SK-N-SH treated with all-trans-retinoic acid at 6 μM for 48 hours (cell line): Measurements from ENCODE around the gene FAM131C.

ENCODE experiments used
- BACH2 ChIP-seq: fragments of 250-450 bp; sonication (Bioruptor Pico); IDR thresholded peaks from 2 replicates; pipeline ENCODE4 v1.9.0; 2021; ENCODE audit warnings: mild to moderate bottlenecking, borderline replicate concordance
- ESRRG ChIP-seq: fragments of 250-450 bp; sonication (Bioruptor Pico); IDR thresholded peaks from 2 replicates; pipeline ENCODE4 v1.6.1; 2021; ENCODE audit warnings: mild to moderate bottlenecking
- GLIS3 ChIP-seq: fragments of 250-450 bp; sonication (Bioruptor Pico); IDR thresholded peaks from 2 replicates; pipeline ENCODE4 v1.5.0; 2020; ENCODE audit warnings: mild to moderate bottlenecking, moderate library complexity
- ISL1 ChIP-seq: fragments of 250-450 bp; sonication (Bioruptor Pico); IDR thresholded peaks from 2 replicates; pipeline ENCODE4 v2.1.2; 2022; ENCODE audit warnings: mild to moderate bottlenecking, moderate library complexity
- OSR1 ChIP-seq: fragments of 250-450 bp; sonication (Bioruptor Pico); IDR thresholded peaks from 2 replicates; pipeline ENCODE4 v1.8.0; 2022; ENCODE audit warnings: moderate library complexity, mild to moderate bottlenecking, inconsistent platforms
- ZFP3 ChIP-seq: fragments of 250-450 bp; sonication (Bioruptor Pico); IDR thresholded peaks from 2 replicates; pipeline ENCODE4 v1.5.0; 2020; ENCODE audit warnings: mild to moderate bottlenecking, moderate library complexity
- ZFP30 ChIP-seq: fragments of 450-650 bp; formaldehyde crosslinking; IDR thresholded peaks from 2 replicates; pipeline ENCODE4 v1.5.0; 2022; ENCODE audit warnings: mild to moderate bottlenecking, moderate library complexity
- ZNF565 ChIP-seq: fragments of 450-650 bp; formaldehyde crosslinking; conservative IDR thresholded peaks from 2 replicates; pipeline ENCODE4 v1.5.0; 2020; ENCODE audit warnings: low read depth, mild to moderate bottlenecking, moderate library complexity

- TF ChIP-seq ZFP3 (CRISPR knock-in tag), result no peak
- no peak for TF ChIP-seq ESRRG
- no peak for TF ChIP-seq GLIS3 (CRISPR knock-in tag)
- TF ChIP-seq ZNF565 (CRISPR knock-in tag), result no peak
- no peak for TF ChIP-seq ZFP30 (CRISPR knock-in tag)
- no peak for TF ChIP-seq ISL1 (CRISPR knock-in tag)
- no peak for TF ChIP-seq OSR1 (CRISPR knock-in tag)
- no peak for TF ChIP-seq BACH2 (CRISPR knock-in tag)
These were observed 42.6 kb upstream of the FAM131C start for GRCh38 chr1:16116002-16116401.
